Loucy (cell line): ENCODE results near the gene FAM107B.

Experiments used
- H2AFZ ChIP-seq: fragments of 200-600 bp; sonication (generic); 2 replicates; pipeline ENCODE4 v1.6.0; 2016; ENCODE audit warnings: antibody characterized with exemption, mild to moderate bottlenecking, low read length, moderate library complexity
- H3F3A ChIP-seq: fragments of 200-600 bp; 2 replicates; pipeline ENCODE4 v1.6.0; 2016; ENCODE audit warnings: antibody characterized with exemption, low read depth, mild to moderate bottlenecking
- H3K27me3 ChIP-seq: fragments of 200-600 bp; sonication (generic); 2 replicates; pipeline ENCODE4 v1.6.1; 2014; ENCODE audit warnings: low read length, mild to moderate bottlenecking; ENCODE audit not compliant: insufficient read depth, poor library complexity, severe bottlenecking
- H3K36me3 ChIP-seq: fragments of 200-600 bp; sonication (generic); 2 replicates; pipeline ENCODE4 v1.6.1; 2016; ENCODE audit warnings: low read length; ENCODE audit not compliant: insufficient read depth
- H3K4me1 ChIP-seq: fragments of 200-600 bp; sonication (generic); 2 replicates; pipeline ENCODE4 v1.5.1; 2014; ENCODE audit warnings: low read length, mild to moderate bottlenecking; ENCODE audit not compliant: insufficient read depth, poor library complexity, severe bottlenecking
- H3K4me2 ChIP-seq: fragments of 200-600 bp; sonication (generic); 2 replicates; pipeline ENCODE4 v1.6.0; 2014; ENCODE audit warnings: antibody characterized with exemption, low read length, low read depth, mild to moderate bottlenecking; ENCODE audit not compliant: poor library complexity, severe bottlenecking
- H3K4me3 ChIP-seq: fragments of 200-600 bp; sonication (generic); 2 replicates; pipeline ENCODE4 v1.5.1; 2014; ENCODE audit warnings: low read length, mild to moderate bottlenecking, mixed read lengths; ENCODE audit not compliant: poor library complexity, severe bottlenecking
- H3K79me2 ChIP-seq: fragments of 200-600 bp; sonication (generic); 2 replicates; pipeline ENCODE4 v1.6.1; 2014; ENCODE audit warnings: low read length; ENCODE audit not compliant: insufficient read depth
- H3K9ac ChIP-seq: fragments of 200-600 bp; sonication (generic); 2 replicates; pipeline ENCODE4 v1.6.0; 2014; ENCODE audit warnings: mild to moderate bottlenecking, low read depth, low read length, moderate library complexity; ENCODE audit not compliant: poor library complexity, severe bottlenecking
- H3K9me2 ChIP-seq: fragments of 200-600 bp; sonication (generic); replicated peaks from 2 replicates; pipeline ENCODE4 v1.6.1; 2016; ENCODE audit warnings: low read depth, low read length, mixed read lengths
- H3K9me3 ChIP-seq: fragments of 200-600 bp; sonication (generic); 2 replicates; pipeline ENCODE4 v1.6.1; 2014; ENCODE audit warnings: mild to moderate bottlenecking, antibody characterized with exemption, low read length, low read depth; ENCODE audit not compliant: insufficient read depth
- H4K20me1 ChIP-seq: fragments of 200-600 bp; sonication (generic); 2 replicates; pipeline ENCODE4 v1.6.0; 2014; ENCODE audit warnings: antibody characterized with exemption, low read length, mild to moderate bottlenecking; ENCODE audit not compliant: insufficient read depth, poor library complexity, severe bottlenecking
- CTCF ChIP-seq: fragments of 200-600 bp; sonication (generic); conservative IDR thresholded peaks from 2 replicates; pipeline ENCODE4 v1.5.1; 2014; ENCODE audit warnings: mild to moderate bottlenecking, antibody characterized with exemption, low read length
- EZH2phosphoT487 ChIP-seq: fragments of 200-600 bp; IDR thresholded peaks from 2 replicates; pipeline ENCODE4 v1.6.1; 2018; ENCODE audit warnings: antibody characterized with exemption, mild to moderate bottlenecking, moderate library complexity, borderline replicate concordance

FAM107B gene

GRCh38 chr10:14649739-14650138 is 125.0 kb downstream of the FAM107B start:
- Histone ChIP-seq H3K79me2 (no peaks in the 10 kb centered on the region), H4K20me1 (no peaks in the 10 kb centered on the region), H3F3A (no peaks in the 10 kb centered on the region), H3K36me3 (no peaks in the 10 kb centered on the region), H3K4me1 (peaks cover 17% of the 10 kb centered on the region), H3K4me3 (no peak overlapping the region), H3K4me2 (no peak overlapping the region), H3K9ac (no peak overlapping the region), H3K9me2 (no peaks in the 10 kb centered on the region), H3K9me3 (no peaks in the 10 kb centered on the region), H3K27me3 (no peaks in the 10 kb centered on the region), H2AFZ (no peak overlapping the region)
- no peak for TF ChIP-seq CTCF

- no peaks in the 10 kb centered on the region for H3K36me3 ChIP-seq
- no peak for TF ChIP-seq CTCF
- TF ChIP-seq EZH2phosphoT487 = no peak
Measured at GRCh38 chr10:14648946-14649345, 125.8 kb downstream of the FAM107B start.

GRCh38 chr10:14648005-14648765 is 126.5 kb downstream of the FAM107B start:
- H3K36me3 ChIP-seq = no peaks in the 10 kb centered on the region
- TF ChIP-seq CTCF = no peak
- no peak for TF ChIP-seq EZH2phosphoT487
- H2AFZ ChIP-seq = peak overlapping the region; percentile 91
- no peaks in the 10 kb centered on the region for H3K9me3 ChIP-seq
- peak overlapping the region; percentile 20 for H3K9ac ChIP-seq
- H3K27me3 ChIP-seq = no peaks in the 10 kb centered on the region
- peak overlapping the region; percentile 58 for H3K4me3 ChIP-seq
- no peaks in the 10 kb centered on the region for H3K79me2 ChIP-seq
- H3K4me1 ChIP-seq = peaks cover 17% of the 10 kb centered on the region
- H3K4me2 ChIP-seq = peak overlapping the region; percentile 72
- no peaks in the 10 kb centered on the region for H3F3A ChIP-seq
- no peaks in the 10 kb centered on the region for H3K9me2 ChIP-seq
- no peaks in the 10 kb centered on the region for H4K20me1 ChIP-seq

More at GRCh38 chr10:14648946-14649345, 125.8 kb downstream of the FAM107B start:
- Histone ChIP-seq H3F3A (no peaks in the 10 kb centered on the region), H3K79me2 (no peaks in the 10 kb centered on the region), H3K4me1 (peaks cover 17% of the 10 kb centered on the region), H3K4me3 (no peak overlapping the region), H4K20me1 (no peaks in the 10 kb centered on the region), H3K27me3 (no peaks in the 10 kb centered on the region), H3K4me2 (peak overlapping the region; percentile 72), H3K9ac (no peak overlapping the region), H3K9me3 (no peaks in the 10 kb centered on the region), H2AFZ (no peak overlapping the region), H3K9me2 (no peaks in the 10 kb centered on the region)
